H9 (cell line): ENCODE data around the gene SIK2. TPM values are rescaled to one million over a fixed set of nuclear protein-coding genes. Genes with fewer than 3 reads are reported as not detected.

Source experiments
- DNase-seq: peaks from one replicate; pipeline ENCODE4 v3.0.0-alpha.2; 2017
- H2AFZ ChIP-seq: one replicate; pipeline ENCODE4 v1.6.1; 2013; ENCODE audit warnings: mild to moderate bottlenecking, low read length, control low read depth, moderate library complexity
- H2AK5ac ChIP-seq: 2 replicates; pipeline ENCODE4 v1.6.1; 2013; ENCODE audit warnings: low read length, control low read depth, mixed read lengths; ENCODE audit not compliant: insufficient read length
- H2BK120ac ChIP-seq: one replicate; pipeline ENCODE4 v1.6.1; 2013; ENCODE audit warnings: low read depth, mild to moderate bottlenecking, low read length, control low read depth, inconsistent platforms; ENCODE audit not compliant: poor library complexity, severe bottlenecking
- H2BK12ac ChIP-seq: 2 replicates; pipeline ENCODE4 v1.6.1; 2013; ENCODE audit warnings: low read length, control low read depth, mixed read lengths, low read depth; ENCODE audit not compliant: insufficient read length
- H2BK15ac ChIP-seq: 2 replicates; pipeline ENCODE4 v1.6.1; 2013; ENCODE audit warnings: low read depth, low read length, control low read depth
- H2BK20ac ChIP-seq: one replicate; pipeline ENCODE4 v1.6.1; 2013; ENCODE audit warnings: low read depth, mild to moderate bottlenecking, low read length, control low read depth, inconsistent platforms; ENCODE audit not compliant: poor library complexity, severe bottlenecking
- H2BK5ac ChIP-seq: 2 replicates; pipeline ENCODE4 v1.6.1; 2013; ENCODE audit warnings: low read length, control low read depth, mixed read lengths; ENCODE audit not compliant: insufficient read length
- H3K14ac ChIP-seq: 2 replicates; pipeline ENCODE4 v1.6.1; 2013; ENCODE audit warnings: low read length, control low read depth; ENCODE audit not compliant: insufficient read depth
- H3K18ac ChIP-seq: 2 replicates; pipeline ENCODE4 v1.6.1; 2013; ENCODE audit warnings: low read depth, mild to moderate bottlenecking, mixed read lengths, low read length, control low read depth; ENCODE audit not compliant: insufficient read length
- H3K23ac ChIP-seq: 2 replicates; pipeline ENCODE4 v1.6.1; 2013; ENCODE audit warnings: low read length, control low read depth, mixed read lengths, low read depth; ENCODE audit not compliant: insufficient read length
- H3K23me2 ChIP-seq: 2 replicates; pipeline ENCODE4 v1.6.1; 2013; ENCODE audit warnings: low read depth, mild to moderate bottlenecking, mixed read lengths, low read length, control low read depth; ENCODE audit not compliant: insufficient read length, poor library complexity, severe bottlenecking
- H3K27ac ChIP-seq: 2 replicates; pipeline ENCODE4 v1.5.1; 2013; ENCODE audit warnings: low read length, control low read depth, mixed read lengths, low read depth; ENCODE audit not compliant: insufficient read length
- H3K27me3 ChIP-seq: 2 replicates; pipeline ENCODE4 v1.6.1; 2013; ENCODE audit warnings: low read length, control low read depth, inconsistent platforms; ENCODE audit not compliant: insufficient read depth
- H3K4ac ChIP-seq: 2 replicates; pipeline ENCODE4 v1.6.1; 2013; ENCODE audit warnings: low read depth, mild to moderate bottlenecking, control low read depth, inconsistent platforms, low read length, moderate library complexity
- H3K4me1 ChIP-seq: 2 replicates; pipeline ENCODE4 v1.6.1; 2013; ENCODE audit warnings: low read length, control low read depth, inconsistent platforms; ENCODE audit not compliant: insufficient read depth
- H3K4me2 ChIP-seq: 2 replicates; pipeline ENCODE4 v1.6.1; 2013; ENCODE audit warnings: low read length, control low read depth, mixed read lengths; ENCODE audit not compliant: insufficient read length, insufficient read depth
- H3K56ac ChIP-seq: 2 replicates; pipeline ENCODE4 v1.6.1; 2013; ENCODE audit warnings: low read depth, mild to moderate bottlenecking, mixed read lengths, low read length, control low read depth; ENCODE audit not compliant: insufficient read length
- H3K79me1 ChIP-seq: 2 replicates; pipeline ENCODE4 v1.6.1; 2013; ENCODE audit warnings: low read depth, mild to moderate bottlenecking, moderate library complexity, low read length, control low read depth, inconsistent platforms; ENCODE audit not compliant: insufficient read depth, poor library complexity, severe bottlenecking
- H3K79me2 ChIP-seq: 2 replicates; pipeline ENCODE4 v1.6.1; 2013; ENCODE audit warnings: low read length, control low read depth, inconsistent platforms; ENCODE audit not compliant: insufficient read depth
- H3K9ac ChIP-seq: 2 replicates; pipeline ENCODE4 v1.6.1; 2013; ENCODE audit warnings: low read length, control low read depth, mixed read lengths; ENCODE audit not compliant: insufficient read length; ENCODE audit errors: extremely low read depth
- H3K9me3 ChIP-seq: one replicate; pipeline ENCODE4 v1.6.1; 2013; ENCODE audit warnings: low read depth, low read length, inconsistent platforms; ENCODE audit not compliant: control insufficient read depth
- H3T11ph ChIP-seq: one replicate; pipeline ENCODE4 v1.6.1; 2013; ENCODE audit warnings: mild to moderate bottlenecking, low read length, control low read depth, inconsistent platforms
- H4K20me1 ChIP-seq: one replicate; pipeline ENCODE4 v1.6.1; 2013; ENCODE audit not compliant: control insufficient read depth, insufficient read length, insufficient read depth
- H4K5ac ChIP-seq: 2 replicates; pipeline ENCODE4 v1.6.1; 2013; ENCODE audit warnings: low read depth, mild to moderate bottlenecking, mixed read lengths, low read length, control low read depth; ENCODE audit not compliant: insufficient read length
- H4K8ac ChIP-seq: replicated peaks from 2 replicates; pipeline ENCODE4 v1.6.1; 2013; ENCODE audit warnings: low read length, control low read depth, mixed read lengths, low read depth; ENCODE audit not compliant: insufficient read length
- H4K91ac ChIP-seq: 2 replicates; pipeline ENCODE4 v1.6.1; 2013; ENCODE audit warnings: low read depth, mild to moderate bottlenecking, moderate library complexity, mixed read lengths, low read length, control low read depth; ENCODE audit not compliant: insufficient read length
- H3K27ac Mint-ChIP-seq, 3 experiments: 2 replicates in 2 of 3; 3 replicates in 1 of 3; pipeline ENCODE4 v1.8.0; 2020 to 2021; ENCODE audit warnings: mixed read lengths in 3 of 3, mild to moderate bottlenecking in 1 of 3, moderate library complexity in 1 of 3
- H3K27me3 Mint-ChIP-seq: 2 replicates; pipeline ENCODE4 v1.8.0; 2021; ENCODE audit warnings: low read depth, mild to moderate bottlenecking, moderate library complexity, mixed read lengths
- H3K36me3 Mint-ChIP-seq, 3 experiments: 2 replicates in 2 of 3; 3 replicates in 1 of 3; pipeline ENCODE4 v1.8.0; 2020 to 2021; ENCODE audit warnings: low read depth in 3 of 3, mixed read lengths in 3 of 3; ENCODE audit not compliant: insufficient read depth in 1 of 3
- H3K4me1 Mint-ChIP-seq, 2 experiments: 2 replicates each; pipeline ENCODE4 v1.8.0; 2020; ENCODE audit warnings: mixed read lengths in 2 of 2
- H3K4me3 Mint-ChIP-seq, 2 experiments: 2 replicates in 1 of 2; 3 replicates in 1 of 2; pipeline ENCODE4 v1.8.0; 2020 to 2021; ENCODE audit warnings: mild to moderate bottlenecking in 2 of 2, mixed read lengths in 2 of 2, moderate library complexity in 1 of 2
- H3K9me3 Mint-ChIP-seq, 2 experiments: 2 replicates in 1 of 2; 3 replicates in 1 of 2; pipeline ENCODE4 v1.8.0; 2020; ENCODE audit warnings: mild to moderate bottlenecking in 2 of 2, mixed read lengths in 2 of 2, moderate library complexity in 1 of 2
- WGBS: extraction: QIAGEN DNeasy Blood & Tissue Kit; methylation state at CpG from one replicate; pipeline ENCODE4 v1.1.7; 2013; ENCODE audit warnings: missing lambda C conversion rate, low lambda C conversion rate, mixed read lengths; ENCODE audit not compliant: insufficient read length; ENCODE audit errors: extremely low coverage; 5-methylcytosine and 5-hydroxymethylcytosine counted together
- total RNA-seq: library from RNA; stranded (reverse); gene quantifications from 2 replicates; pipeline ENCODE4 v1.2.1, GENCODE V29; 2021
- TF ChIP-seq, protein P1 (sequence below): fragments of 200-600 bp; sonication (generic); conservative IDR thresholded peaks from 3 replicates; pipeline ENCODE4 v1.8.0; 2021; ENCODE audit warnings: antibody characterized with exemption, mild to moderate bottlenecking

The SIK2 gene
- total RNA-seq, 1 experiment from 2014 or later, result 7.5 TPM

DNA sequence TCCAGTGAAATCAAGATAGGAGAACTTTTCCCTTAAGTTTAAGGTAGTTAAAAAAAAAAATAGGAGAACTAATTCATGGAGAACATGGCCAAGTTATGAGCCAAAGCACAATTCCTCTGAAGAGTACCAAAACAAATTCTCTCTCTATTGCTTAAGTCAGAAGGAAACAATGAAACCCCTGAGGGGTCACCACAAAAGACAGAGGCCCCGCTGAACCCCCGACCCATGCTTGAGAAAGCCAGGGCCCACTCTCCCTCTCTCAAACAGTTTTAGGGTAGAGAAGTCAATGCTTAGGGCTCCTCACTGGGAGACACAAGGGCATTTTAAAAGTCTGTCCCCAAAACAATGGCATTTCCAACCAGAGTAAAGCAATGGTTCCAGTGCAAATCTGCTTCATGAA is 137.1 kb downstream of the SIK2 start:
- no peak overlapping the region for H2AK5ac ChIP-seq
- no peak overlapping the region for H3K56ac ChIP-seq
- no peak overlapping the region for H2BK12ac ChIP-seq
- H2BK15ac ChIP-seq, result no peak overlapping the region
- no peaks in the 10 kb centered on the region for H4K20me1 ChIP-seq
- H3K4ac ChIP-seq, result no peak overlapping the region
- Mint-ChIP-seq H3K4me3 (no peak overlapping the region), H3K27me3 (no peaks in the 10 kb centered on the region), H3K27ac (peak overlapping the region in 1 of 3 experiments; percentile 70; a peak in 2 of 7 replicates), H3K9me3 (no peaks in the 10 kb centered on the region), H3K4me1 (peaks cover 20 to 31% of the 10 kb centered on the region in 2 experiments), H3K36me3 (peaks cover 10 to 48% (median 20%) of the 10 kb centered on the region in 3 experiments; a peak in 5 of 7 replicates)
- H4K91ac ChIP-seq, result no peak overlapping the region
- no peak overlapping the region for H2BK20ac ChIP-seq
- no peaks in the 10 kb centered on the region for H3K23me2 ChIP-seq
- H3K14ac ChIP-seq, result no peak overlapping the region
- TF ChIP-seq, protein P1, sequence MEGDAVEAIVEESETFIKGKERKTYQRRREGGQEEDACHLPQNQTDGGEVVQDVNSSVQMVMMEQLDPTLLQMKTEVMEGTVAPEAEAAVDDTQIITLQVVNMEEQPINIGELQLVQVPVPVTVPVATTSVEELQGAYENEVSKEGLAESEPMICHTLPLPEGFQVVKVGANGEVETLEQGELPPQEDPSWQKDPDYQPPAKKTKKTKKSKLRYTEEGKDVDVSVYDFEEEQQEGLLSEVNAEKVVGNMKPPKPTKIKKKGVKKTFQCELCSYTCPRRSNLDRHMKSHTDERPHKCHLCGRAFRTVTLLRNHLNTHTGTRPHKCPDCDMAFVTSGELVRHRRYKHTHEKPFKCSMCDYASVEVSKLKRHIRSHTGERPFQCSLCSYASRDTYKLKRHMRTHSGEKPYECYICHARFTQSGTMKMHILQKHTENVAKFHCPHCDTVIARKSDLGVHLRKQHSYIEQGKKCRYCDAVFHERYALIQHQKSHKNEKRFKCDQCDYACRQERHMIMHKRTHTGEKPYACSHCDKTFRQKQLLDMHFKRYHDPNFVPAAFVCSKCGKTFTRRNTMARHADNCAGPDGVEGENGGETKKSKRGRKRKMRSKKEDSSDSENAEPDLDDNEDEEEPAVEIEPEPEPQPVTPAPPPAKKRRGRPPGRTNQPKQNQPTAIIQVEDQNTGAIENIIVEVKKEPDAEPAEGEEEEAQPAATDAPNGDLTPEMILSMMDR, result no peak
- H3K9me3 ChIP-seq, result no peaks in the 10 kb centered on the region
- H4K8ac ChIP-seq, result no peak overlapping the region
- H2BK5ac ChIP-seq, result no peak overlapping the region
- H3K9ac ChIP-seq, result no peak overlapping the region
- H4K5ac ChIP-seq, result no peak overlapping the region
- no peak for DNase-seq
- H3K23ac ChIP-seq, result no peak overlapping the region
- no peak overlapping the region for H3T11ph ChIP-seq
- no peak overlapping the region for H3K18ac ChIP-seq
- H3K27ac ChIP-seq, result no peak overlapping the region
- no peak overlapping the region for H3K4me2 ChIP-seq
- no peak overlapping the region for H2BK120ac ChIP-seq
- H3K4me1 ChIP-seq, result no peaks in the 10 kb centered on the region
- H2AFZ ChIP-seq, result no peak overlapping the region
- WGBS, result no CpG with 5 or more reads among the region's 2 CpGs
- H3K27me3 ChIP-seq, result no peaks in the 10 kb centered on the region
- H3K79me1 ChIP-seq, result no peaks in the 10 kb centered on the region
- H3K79me2 ChIP-seq, result no peaks in the 10 kb centered on the region
